ENCODE results near the gene PRCC.

GRCh38 chr1:156765666-156766065, 1.7 kb upstream of the PRCC start:
- TF ChIP-seq HMG20A (CRISPR knock-in tag; IDR thresholded peaks at IDR 0.05; ENCODE audit: borderline replicate concordance) (no peak), ZNF703 (CRISPR knock-in tag; IDR thresholded peaks at IDR 0.05; ENCODE audit: borderline replicate concordance) (no peak), GABPA (IDR thresholded peaks at IDR 0.05; ENCODE audit: low read depth, low read length) (no peak), GABPA (CRISPR knock-in tag; IDR thresholded peaks at IDR 0.05; ENCODE audit: low read depth) (no peak), POLR2A (IDR thresholded peaks at IDR 0.05; ENCODE audit: insufficient read depth in 1 of 2, low read depth in 2 of 2, low read length in 2 of 2) (no peak), ZNF580 (CRISPR knock-in tag; IDR thresholded peaks at IDR 0.05; ENCODE audit: borderline replicate concordance, low read depth) (no peak), ZNF468 (CRISPR knock-in tag; IDR thresholded peaks at IDR 0.05) (no peak), CTCF (CRISPR knock-in tag; IDR thresholded peaks at IDR 0.05) (no peak), THAP9 (CRISPR knock-in tag; IDR thresholded peaks at IDR 0.05; ENCODE audit: borderline replicate concordance) (no peak), ZNF792 (CRISPR knock-in tag; IDR thresholded peaks at IDR 0.05) (no peak), REST (IDR thresholded peaks at IDR 0.05; ENCODE audit: borderline replicate concordance in 1 of 2, low read depth in 1 of 2, low read length in 2 of 2) (no peak), BCL3 (CRISPR knock-in tag; IDR thresholded peaks at IDR 0.05) (no peak), PAWR (CRISPR knock-in tag; IDR thresholded peaks at IDR 0.05; ENCODE audit: borderline replicate concordance) (no peak), HMG20B (CRISPR knock-in tag; conservative IDR thresholded peaks at IDR 0.05) (no peak), ZBTB8A (CRISPR knock-in tag; IDR thresholded peaks at IDR 0.05; ENCODE audit: borderline replicate concordance, low read depth) (no peak)
